GM19324 (cell line): ENCODE measurements around the gene TMEM106C.

ENCODE experiments used
- ATAC-seq: cut with Tn5 transposase; IDR thresholded peaks from one replicate; pipeline ENCODE4 v1.9.1; 2021; ENCODE audit warnings: mild to moderate bottlenecking, moderate library complexity; ENCODE audit not compliant: unreplicated experiment, low FRiP score

TMEM106C gene

GRCh38 chr12:47978598-47978873 lies 15.1 kb downstream of the TMEM106C start:
- no peak for ATAC-seq

DNA sequence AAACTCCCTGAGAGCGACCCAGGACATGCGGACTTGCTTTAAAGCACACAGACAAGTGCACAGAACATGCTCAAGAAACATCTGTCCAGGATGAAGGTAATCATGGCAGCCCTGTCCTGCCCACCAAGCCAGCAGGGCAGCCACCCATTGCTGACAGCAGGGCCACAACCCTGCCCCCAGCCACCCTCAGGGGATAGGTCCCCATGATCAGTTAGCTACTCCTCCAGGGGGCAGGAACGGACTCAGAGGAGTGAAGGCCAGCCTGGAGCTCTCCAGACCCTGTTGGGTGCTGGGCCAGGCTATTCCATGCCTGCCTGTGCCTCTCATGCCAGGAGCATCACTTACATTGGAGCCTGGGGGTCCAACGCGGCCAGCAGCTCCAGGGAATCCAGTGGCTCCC lies 15.8 kb downstream of the TMEM106C start:
- no peak for ATAC-seq

GRCh38 chr12:47979686-47980085 lies 16.3 kb downstream of the TMEM106C start:
- ATAC-seq: no peak

DNA sequence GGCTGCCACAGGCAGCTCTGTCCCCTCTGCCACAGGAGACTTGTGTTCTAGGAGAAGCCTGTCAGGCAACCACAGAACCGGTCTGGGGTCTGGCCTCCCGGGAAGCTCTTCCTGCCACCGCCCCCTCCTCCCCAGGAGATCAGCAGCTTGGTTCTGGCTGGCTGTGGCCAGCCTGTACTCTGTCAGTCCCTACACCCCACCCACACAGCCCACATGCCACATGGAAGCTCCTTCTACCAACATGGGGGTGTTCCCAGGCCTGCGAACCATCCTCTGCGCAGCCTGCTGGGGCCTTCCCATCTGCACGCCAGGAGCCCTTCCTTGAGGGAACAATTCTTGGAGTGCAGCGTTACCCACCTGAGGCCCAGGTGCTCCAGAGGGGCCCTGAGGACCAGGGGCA lies 16.8 kb downstream of the TMEM106C start:
- no peak for ATAC-seq

DNA sequence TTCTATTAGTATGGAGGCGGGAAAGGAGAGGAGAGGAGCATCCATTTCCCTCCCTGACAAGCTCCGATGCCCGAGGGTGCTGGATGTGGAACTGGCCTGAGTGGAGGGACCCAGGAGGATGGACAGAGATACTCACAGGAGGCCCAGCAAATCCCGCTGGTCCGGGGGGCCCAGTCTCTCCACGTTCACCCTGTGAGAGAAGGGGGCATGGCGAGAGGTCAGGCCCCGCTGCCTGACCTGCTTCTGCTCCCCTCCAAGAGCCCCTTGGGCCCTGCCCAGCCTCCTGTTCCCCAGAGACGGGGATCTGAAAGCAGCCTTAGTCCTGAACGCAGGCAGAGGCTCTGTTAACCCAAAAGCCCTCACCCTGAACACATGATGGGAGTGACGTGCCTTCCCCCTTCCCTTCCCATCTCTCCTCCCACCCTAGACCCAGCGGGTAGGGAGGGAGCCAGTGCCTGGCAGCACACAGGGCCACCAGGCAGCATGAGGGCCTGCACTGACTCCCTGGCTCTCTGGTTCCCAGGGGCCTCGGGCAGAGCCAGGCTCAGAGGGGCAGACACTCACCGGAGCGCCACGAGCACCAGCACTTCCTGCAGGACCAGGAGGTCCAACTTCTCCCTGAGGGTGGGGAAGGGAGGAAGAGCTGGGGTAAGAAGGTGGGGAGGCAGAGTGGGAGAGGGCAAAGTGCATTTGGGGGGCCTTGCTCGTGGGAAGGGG lies 17.5 kb downstream of the TMEM106C start:
- ATAC-seq: no peak

GRCh38 chr12:47981496-47982260 lies 18.3 kb downstream of the TMEM106C start:
- ATAC-seq: no peak

- ATAC-seq: no peak
Measured at GRCh38 chr12:47982311-47982710, 18.9 kb downstream of the TMEM106C start.

DNA sequence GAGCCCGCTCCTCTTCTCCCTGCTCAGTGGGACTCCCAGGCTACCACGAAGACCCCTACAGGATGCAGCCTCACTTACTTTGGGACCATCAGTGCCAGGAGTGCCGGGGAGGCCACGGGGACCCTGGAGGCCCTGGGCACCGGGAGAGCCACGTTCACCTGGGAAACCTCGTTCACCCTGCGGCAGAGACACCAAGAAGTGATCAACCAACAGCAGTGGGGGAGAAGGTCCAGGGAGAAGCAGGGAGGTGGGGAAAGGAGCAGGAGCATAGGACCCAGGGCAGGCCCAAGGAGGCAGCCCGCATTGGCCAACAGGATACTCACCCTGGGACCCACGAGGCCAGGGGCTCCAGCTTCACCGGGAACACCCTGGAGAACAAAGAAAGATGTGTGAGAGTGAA lies 19.4 kb downstream of the TMEM106C start:
- no peak for ATAC-seq

DNA sequence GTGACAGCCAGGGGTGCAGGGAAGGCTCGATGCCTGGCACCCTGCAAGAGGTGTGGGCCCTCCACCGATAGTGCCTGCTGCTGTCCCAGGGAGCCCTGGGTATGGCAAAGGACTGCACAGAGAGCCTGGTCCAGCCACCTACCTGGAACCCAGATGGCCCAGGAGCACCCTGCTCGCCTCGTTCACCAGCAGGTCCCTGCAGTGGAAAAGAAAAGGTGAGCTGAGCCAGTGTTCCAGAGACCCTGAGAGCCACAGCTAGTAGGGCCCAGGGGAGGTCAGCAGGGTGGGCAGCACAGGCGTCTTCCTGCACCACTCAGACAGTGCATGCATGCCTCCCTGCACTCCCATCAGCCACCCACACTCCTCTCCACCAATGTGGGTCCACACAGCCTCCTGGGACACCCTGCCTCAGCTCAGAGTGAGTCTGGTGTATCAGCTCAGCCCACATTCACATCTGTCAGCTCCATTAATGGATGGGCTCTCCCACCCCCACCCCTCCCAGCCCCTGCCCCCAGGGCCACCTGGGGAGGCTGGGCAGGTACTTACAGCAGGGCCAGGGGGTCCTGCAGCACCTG lies 20.2 kb downstream of the TMEM106C start:
- ATAC-seq: no peak

GRCh38 chr12:47984331-47984801 lies 21.0 kb downstream of the TMEM106C start:
- ATAC-seq: no peak

- no peak for ATAC-seq
Measured at GRCh38 chr12:47985596-47986290, 22.3 kb downstream of the TMEM106C start.

GRCh38 chr12:47986291-47986660 lies 22.9 kb downstream of the TMEM106C start:
- ATAC-seq: no peak

GRCh38 chr12:47986832-47987231 lies 23.4 kb downstream of the TMEM106C start:
- no peak for ATAC-seq

GRCh38 chr12:47987411-47988072 lies 24.1 kb downstream of the TMEM106C start:
- ATAC-seq: no peak

- no peak for ATAC-seq
Measured at GRCh38 chr12:47988073-47989022, 25.0 kb downstream of the TMEM106C start.

DNA sequence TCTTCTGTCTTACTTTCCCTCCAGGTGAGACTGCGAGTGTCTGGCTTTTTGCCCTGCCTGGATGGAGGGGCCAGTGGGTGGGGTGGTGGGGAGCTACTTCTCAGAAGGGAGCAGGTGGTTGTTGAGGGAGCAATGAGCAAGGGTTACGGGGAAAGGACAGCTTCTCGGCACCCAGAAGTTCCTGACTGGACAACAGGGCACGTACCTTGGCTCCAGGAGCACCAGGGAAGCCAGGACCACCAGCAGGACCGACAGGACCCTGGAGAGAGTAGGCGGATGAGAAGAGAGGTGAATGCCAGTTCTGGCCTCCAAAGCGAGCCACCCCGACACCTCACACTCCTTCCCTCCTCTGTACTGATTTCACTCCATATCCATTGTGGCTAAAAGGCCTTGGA lies 25.6 kb downstream of the TMEM106C start:
- ATAC-seq: no peak

DNA sequence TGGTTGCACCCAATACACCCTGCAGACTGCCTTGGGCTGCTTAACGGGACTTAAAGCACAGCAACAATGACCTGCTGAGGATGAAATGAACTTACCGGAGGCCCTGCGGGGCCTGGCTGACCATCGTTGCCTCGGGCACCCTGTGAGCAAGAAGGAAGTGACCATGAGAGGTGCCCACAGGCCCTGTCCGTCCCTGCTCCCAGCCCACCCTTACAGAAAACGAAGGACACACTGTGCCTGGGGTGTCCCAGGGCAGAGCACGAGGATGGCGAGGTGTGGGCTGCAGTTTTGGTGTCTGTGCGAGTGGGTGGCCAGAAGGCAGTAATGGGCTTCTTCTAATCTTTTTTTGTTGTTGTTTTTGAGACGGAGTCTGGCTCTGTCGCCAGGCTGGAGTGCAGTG lies 26.3 kb downstream of the TMEM106C start:
- no peak for ATAC-seq

DNA sequence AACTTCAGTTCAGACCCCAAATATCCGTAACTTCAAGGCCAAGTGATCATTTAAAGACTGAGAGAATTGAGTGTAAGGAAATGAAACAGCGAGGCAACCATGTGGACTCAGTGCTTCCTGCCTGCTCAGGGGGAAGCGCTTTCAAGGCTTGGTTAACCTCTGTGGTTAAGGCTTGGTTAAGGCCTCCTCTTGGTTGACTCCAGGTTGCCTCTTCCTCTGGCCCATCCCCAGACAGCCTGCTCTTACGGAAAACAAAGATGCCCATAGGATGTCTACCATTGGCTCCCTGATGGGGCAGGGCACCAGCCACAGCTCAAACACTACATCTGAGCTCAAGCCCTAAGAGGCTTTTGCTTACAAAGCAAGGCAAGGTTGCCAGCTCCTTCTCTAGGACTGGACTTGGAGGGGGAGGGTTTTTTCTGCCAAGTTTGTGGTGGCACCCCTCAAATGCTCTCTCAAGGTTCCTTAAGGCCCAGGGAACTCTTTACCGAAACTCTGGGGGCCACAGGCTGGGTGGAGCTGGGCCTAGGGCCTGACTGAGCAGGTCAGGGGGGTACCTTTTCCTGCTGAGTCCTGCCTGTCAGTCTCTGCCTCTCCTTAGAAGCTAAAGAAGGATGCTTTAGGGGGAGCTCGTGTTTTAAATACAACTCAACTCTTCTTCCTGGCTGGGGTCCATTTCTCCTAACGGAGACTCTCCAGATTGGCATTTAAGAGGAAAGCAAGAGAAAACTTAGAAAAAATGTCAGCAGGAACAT lies 27.1 kb downstream of the TMEM106C start:
- peak; percentile 66 for ATAC-seq
